VCaP (cell line): ENCODE data around the gene ADGRD2.

Experiments
- H3K27ac ChIP-seq: fragments of 450-650 bp; 2 replicates; pipeline ENCODE4 v1.5.1; 2017
- CTCF ChIP-seq: fragments of 450-650 bp; conservative IDR thresholded peaks from 2 replicates; pipeline ENCODE4 v1.5.1; 2017; ENCODE audit warnings: mild to moderate bottlenecking, moderate library complexity

Gene ADGRD2

GRCh38 chr9:124481115-124481514 lies 30.9 kb downstream of the ADGRD2 start:
- no peak for TF ChIP-seq CTCF

GRCh38 chr9:124482431-124483031 lies 32.3 kb downstream of the ADGRD2 start:
- TF ChIP-seq CTCF, result no peak

More at GRCh38 chr9:124481115-124481514, 30.9 kb downstream of the ADGRD2 start:
- H3K27ac ChIP-seq, result no peak overlapping the region

GRCh38 chr9:124483481-124483880 lies 33.2 kb downstream of the ADGRD2 start:
- no peak overlapping the region for H3K27ac ChIP-seq
- TF ChIP-seq CTCF, result no peak

More at GRCh38 chr9:124482431-124483031, 32.3 kb downstream of the ADGRD2 start:
- no peak overlapping the region for H3K27ac ChIP-seq

GRCh38 chr9:124485201-124485600 lies 35.0 kb downstream of the ADGRD2 start:
- no peak overlapping the region for H3K27ac ChIP-seq
- no peak for TF ChIP-seq CTCF

- no peak overlapping the region for H3K27ac ChIP-seq
- no peak for TF ChIP-seq CTCF
These were observed 35.7 kb downstream of the ADGRD2 start for GRCh38 chr9:124485936-124486335.

GRCh38 chr9:124486778-124487259 lies 36.6 kb downstream of the ADGRD2 start:
- no peak overlapping the region for H3K27ac ChIP-seq
- TF ChIP-seq CTCF, result no peak

- TF ChIP-seq CTCF, result no peak
- no peak overlapping the region for H3K27ac ChIP-seq
These were observed 37.3 kb downstream of the ADGRD2 start for GRCh38 chr9:124487260-124488182.
